Natural killer cell (primary cell): Measurements from ENCODE around the gene IMMT. TPM values are rescaled to one million over a fixed set of nuclear protein-coding genes. Genes with fewer than 3 reads are reported as not detected.

Experiments
- ATAC-seq, 3 donors: fragments of 150-1000 bp in 2 of 3; fragments of 200-7000 bp in 1 of 3; cut with Tn5 transposase; 1 replicate in 1 of 3; 2 replicates in 2 of 3; pipeline ENCODE4 v1.10.0; 2021; ENCODE audit warnings: mild to moderate bottlenecking in 2 of 3, moderate library complexity in 2 of 3
- DNase-seq, 2 donors: peaks; one replicate each; pipeline versions ENCODE4 v3.0.0 to v3.0.0-alpha.2; 2013 to 2021; ENCODE audit warnings: mixed read lengths in 1 of 2
- H3K27ac ChIP-seq: one replicate; pipeline ENCODE4 v1.5.1; 2013; ENCODE audit warnings: mild to moderate bottlenecking, low read length
- H3K27me3 ChIP-seq: one replicate; pipeline ENCODE4 v1.6.1; 2013; ENCODE audit warnings: low read length; ENCODE audit not compliant: control insufficient read depth, insufficient read depth
- H3K36me3 ChIP-seq: one replicate; pipeline ENCODE4 v1.6.1; 2013; ENCODE audit warnings: low read length; ENCODE audit not compliant: control insufficient read depth, insufficient read depth
- H3K4me1 ChIP-seq: one replicate; pipeline ENCODE4 v1.6.1; 2013; ENCODE audit warnings: low read length; ENCODE audit not compliant: control insufficient read depth, insufficient read depth
- H3K4me3 ChIP-seq: one replicate; pipeline ENCODE4 v1.5.1; 2013; ENCODE audit warnings: low read length
- H3K9me3 ChIP-seq: one replicate; pipeline ENCODE4 v1.6.1; 2013; ENCODE audit warnings: low read length; ENCODE audit not compliant: control insufficient read depth, insufficient read depth
- H3K27ac Mint-ChIP-seq, 2 donors: one replicate each; pipeline ENCODE4 v1.8.0; 2022; ENCODE audit warnings: mild to moderate bottlenecking in 2 of 2, mixed read lengths in 2 of 2, moderate library complexity in 1 of 2
- H3K27me3 Mint-ChIP-seq, 2 donors: one replicate each; pipeline ENCODE4 v1.8.0; 2022; ENCODE audit warnings: low read depth in 2 of 2, mixed read lengths in 2 of 2
- H3K36me3 Mint-ChIP-seq: one replicate; pipeline ENCODE4 v1.8.0; 2022; ENCODE audit warnings: mixed read lengths
- H3K4me1 Mint-ChIP-seq, 2 donors: one replicate each; pipeline ENCODE4 v1.8.0; 2022; ENCODE audit warnings: mixed read lengths in 2 of 2
- H3K4me3 Mint-ChIP-seq: one replicate; pipeline ENCODE4 v1.8.0; 2022; ENCODE audit warnings: mild to moderate bottlenecking, moderate library complexity, mixed read lengths
- H3K9me3 Mint-ChIP-seq, 2 donors: one replicate each; pipeline ENCODE4 v1.8.0; 2022; ENCODE audit warnings: mixed read lengths in 2 of 2
- CTCF ChIP-seq: fragments of 200-600 bp; IDR thresholded peaks from one replicate; pipeline ENCODE4 v1.8.0; 2022; ENCODE audit warnings: antibody characterized with exemption
- WGBS: methylation state at CpG from one replicate; pipeline ENCODE4 v1.1.7; 2013; ENCODE audit warnings: missing lambda C conversion rate; ENCODE audit not compliant: insufficient coverage; 5-methylcytosine and 5-hydroxymethylcytosine counted together
- intact Hi-C: fragments of 100-400 bp; cut with micrococcal nuclease; formaldehyde crosslinking; loops from one replicate; pipeline ENCODE4 v1.14.2; 2022
- total RNA-seq, 4 donors: library from RNA; stranded (reverse); fragments of 120-200 nt in 1 of 4; gene quantifications; one replicate each; pipeline versions ENCODE4 v1.2.3 to v1.2.4, GENCODE V29; 2013 to 2022

The IMMT gene
- total RNA-seq, 3 donors from 2014 or later (not counting 1 experiment from before 2014, with no cell fraction given): 54.5 to 62.6 (median 59.0) TPM

GRCh38 chr2:86238354-86238753 is 43.1 kb upstream of the IMMT start:
- H3K4me3 ChIP-seq: no peak overlapping the region

GRCh38 chr2:86237172-86237571 is 41.9 kb upstream of the IMMT start:
- intact Hi-C loops: no loop called here
- ATAC-seq (no peak), DNase-seq (no peak)
- Mint-ChIP-seq H3K27ac (no peak overlapping the region), H3K9me3 (no peaks in the 10 kb centered on the region), H3K27me3 (peaks cover 8 to 17% of the 10 kb centered on the region in 2 donors), H3K36me3 (no peaks in the 10 kb centered on the region), H3K4me3 (no peak overlapping the region), H3K4me1 (peaks cover 5% of the 10 kb centered on the region in 2 donors)
- 67% methylated on average over 3 of the region's 5 CpGs for whole genome bisulfite sequencing
- TF ChIP-seq CTCF: no peak
- Histone ChIP-seq H3K4me1 (no peaks in the 10 kb centered on the region), H3K27me3 (no peaks in the 10 kb centered on the region), H3K9me3 (no peaks in the 10 kb centered on the region), H3K36me3 (no peaks in the 10 kb centered on the region), H3K27ac (no peak overlapping the region), H3K4me3 (no peak overlapping the region)

More at GRCh38 chr2:86238354-86238753, 43.1 kb upstream of the IMMT start:
- Histone ChIP-seq H3K36me3 (no peaks in the 10 kb centered on the region), H3K27me3 (no peaks in the 10 kb centered on the region), H3K9me3 (no peaks in the 10 kb centered on the region), H3K4me1 (no peaks in the 10 kb centered on the region), H3K27ac (no peak overlapping the region)
- H3K4me3 Mint-ChIP-seq: no peak overlapping the region
- DNase-seq: peak in 1 of 2 donors; percentile 67
- peaks cover 9 to 11% of the 10 kb centered on the region in 2 donors for H3K27me3 Mint-ChIP-seq
- no peaks in the 10 kb centered on the region for H3K36me3 Mint-ChIP-seq
- no peak for TF ChIP-seq CTCF
- 40% methylated on average over 5 of the region's 5 CpGs for WGBS
- peak in 2 of 3 donors; percentile 62 to 64 for ATAC-seq
- H3K27ac Mint-ChIP-seq: peak overlapping the region in 1 of 2 donors; percentile 12
- H3K9me3 Mint-ChIP-seq: no peaks in the 10 kb centered on the region
- peaks cover 5% of the 10 kb centered on the region in 2 donors for H3K4me1 Mint-ChIP-seq
- intact Hi-C loops: no loop called here

GRCh38 chr2:86235196-86235980 is 40.1 kb upstream of the IMMT start:
- H3K9me3 Mint-ChIP-seq: no peaks in the 10 kb centered on the region
- intact Hi-C loops: no loop called here
- no peaks in the 10 kb centered on the region for H3K36me3 Mint-ChIP-seq

More at GRCh38 chr2:86235196-86235980, 40.1 kb upstream of the IMMT start:
- H3K36me3 ChIP-seq: no peaks in the 10 kb centered on the region
- H3K4me1 ChIP-seq: no peaks in the 10 kb centered on the region
- Mint-ChIP-seq H3K4me1 (peaks cover 5% of the 10 kb centered on the region in 2 donors), H3K4me3 (no peak overlapping the region), H3K27me3 (peaks cover 8 to 17% of the 10 kb centered on the region in 2 donors), H3K27ac (no peak overlapping the region)
- ATAC-seq (no peak), DNase-seq (no peak)
- no peak overlapping the region for H3K4me3 ChIP-seq
- no peaks in the 10 kb centered on the region for H3K27me3 ChIP-seq
- WGBS: 94% methylated on average over 12 of the region's 12 CpGs
- TF ChIP-seq CTCF: no peak
- no peak overlapping the region for H3K27ac ChIP-seq
- no peaks in the 10 kb centered on the region for H3K9me3 ChIP-seq
